Measurements from ENCODE around the gene ABLIM3. TPM values are rescaled to one million over a fixed set of nuclear protein-coding genes. Genes with fewer than 3 reads are reported as not detected.

The ABLIM3 gene
- total RNA-seq, 2 experiments from 2014 or later, result 0.21 TPM; not detected in 1

DNA sequence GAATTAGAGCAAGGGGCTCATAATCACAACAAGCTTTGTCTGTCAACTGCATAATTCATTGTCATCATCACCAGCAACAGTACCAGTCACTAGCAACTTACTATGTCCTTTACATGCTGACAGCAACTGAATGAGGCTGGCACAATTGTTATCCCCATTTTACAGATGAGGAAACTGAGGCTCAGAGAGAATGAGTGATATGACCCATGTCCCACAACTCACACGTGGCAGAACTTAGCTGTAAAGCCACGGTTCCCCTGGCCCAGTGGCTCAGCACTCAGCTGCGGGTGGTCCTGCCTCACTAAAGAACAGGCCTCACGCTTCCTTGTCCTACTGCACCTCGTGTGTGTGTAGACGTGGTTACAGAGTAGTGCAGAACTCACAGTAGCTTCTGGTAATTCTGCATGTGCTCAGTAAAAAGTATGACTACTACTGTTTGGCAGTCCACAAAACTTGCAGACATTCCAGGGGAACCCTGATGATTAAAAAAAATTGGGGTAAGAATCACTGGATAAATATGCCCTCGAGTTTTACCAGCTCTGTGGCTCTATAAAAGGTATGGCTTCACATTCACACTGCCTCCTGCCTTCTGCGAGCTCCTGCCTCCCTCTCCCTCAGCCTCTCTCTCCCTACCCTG lies 160.6 kb downstream of the ABLIM3 start:
- Mint-ChIP-seq H3K27me3 (peaks cover 9% of the 10 kb centered on the region), H3K36me3 (no peaks in the 10 kb centered on the region), H3K9me3 (ENCODE audit: low read depth) (no peaks in the 10 kb centered on the region), H3K4me1 (no peaks in the 10 kb centered on the region), H3K4me3 (no peak overlapping the region), H3K27ac (no peak overlapping the region)
- no peak for ATAC-seq
- DNase-seq, result no peak
- CTCF ChIA-PET, result no interaction called here

- Mint-ChIP-seq H3K9me3 (ENCODE audit: low read depth) (no peaks in the 10 kb centered on the region), H3K36me3 (no peaks in the 10 kb centered on the region), H3K27me3 (peaks cover 9% of the 10 kb centered on the region), H3K4me3 (no peak overlapping the region), H3K4me1 (no peaks in the 10 kb centered on the region), H3K27ac (no peak overlapping the region)
- no peak for DNase-seq
- no peak for ATAC-seq
- CTCF ChIA-PET, result no interaction called here
Observed at GRCh38 chr5:149302641-149303040, 161.3 kb downstream of the ABLIM3 start.

GRCh38 chr5:149303210-149303609 lies 161.9 kb downstream of the ABLIM3 start:
- Mint-ChIP-seq H3K9me3 (ENCODE audit: low read depth) (no peaks in the 10 kb centered on the region), H3K36me3 (no peaks in the 10 kb centered on the region), H3K4me1 (no peaks in the 10 kb centered on the region), H3K27ac (no peak overlapping the region), H3K4me3 (no peak overlapping the region), H3K27me3 (peaks cover 9% of the 10 kb centered on the region)
- DNase-seq (no peak), ATAC-seq (no peak)
- CTCF ChIA-PET, result no interaction called here

DNA sequence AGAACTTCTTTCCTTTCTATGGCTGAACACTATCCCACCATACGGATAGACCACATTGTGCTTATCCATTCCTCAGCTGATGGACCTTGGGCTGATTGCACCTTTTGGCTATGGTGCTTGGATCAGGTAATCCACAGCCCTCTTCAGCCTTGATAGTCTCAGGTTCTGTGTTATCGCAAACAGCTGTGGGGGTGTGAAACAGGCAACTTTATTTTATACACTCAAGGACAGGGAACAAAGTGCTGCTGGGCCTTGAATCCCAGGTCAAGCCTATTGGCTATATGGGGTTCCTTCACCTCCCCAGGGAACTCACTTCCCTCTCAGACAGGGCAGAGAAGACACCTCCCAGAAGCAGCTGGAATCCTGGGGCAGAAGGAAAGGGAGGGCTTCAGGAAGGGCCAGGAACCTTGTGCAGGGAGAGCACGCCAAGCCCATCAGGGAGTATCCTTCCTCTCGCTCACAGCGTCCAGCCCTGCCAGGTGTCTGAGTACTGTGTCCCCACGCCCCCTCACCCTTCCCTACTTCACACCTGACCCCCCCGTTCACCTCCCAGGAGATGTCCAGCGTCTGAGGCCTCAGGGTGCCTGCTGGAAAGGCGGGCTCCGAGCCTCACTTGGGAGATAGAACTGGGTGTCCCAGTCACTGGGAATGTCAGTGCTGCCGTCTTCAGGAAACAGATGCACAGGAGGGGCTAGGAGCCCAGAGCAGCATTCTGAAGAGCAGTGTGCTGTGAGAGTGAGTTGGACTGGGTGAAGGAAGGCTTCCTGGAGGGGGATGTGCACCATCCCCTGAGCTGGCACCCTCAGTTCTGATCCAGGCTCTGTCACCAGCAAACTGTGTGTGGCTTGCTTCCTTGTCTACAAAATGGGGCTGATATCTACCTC lies 163.1 kb downstream of the ABLIM3 start:
- Mint-ChIP-seq H3K9me3 (ENCODE audit: low read depth) (no peaks in the 10 kb centered on the region), H3K36me3 (no peaks in the 10 kb centered on the region), H3K4me1 (no peaks in the 10 kb centered on the region), H3K27me3 (peaks cover 8% of the 10 kb centered on the region), H3K27ac (no peak overlapping the region), H3K4me3 (no peak overlapping the region)
- DNase-seq, result no peak
- CTCF ChIA-PET, result interaction anchor here (1.8 kb wide), 1 partner anchor 63 kb away, joined by 4 read pairs; no protein-coding TSS in a partner anchor
- ATAC-seq, result no peak

- CTCF ChIA-PET, result interaction anchor here (1.2 to 1.9 kb wide), 4 partner anchors 8 to 133 kb away, joined by 3 to 9 read pairs (median 6); no protein-coding TSS in a partner anchor
- H3K36me3 Mint-ChIP-seq, result no peaks in the 10 kb centered on the region
- no peak for DNase-seq
- H3K27ac Mint-ChIP-seq, result no peak overlapping the region
- ATAC-seq, result no peak
- H3K27me3 Mint-ChIP-seq, result no peaks in the 10 kb centered on the region
- no peaks in the 10 kb centered on the region for H3K9me3 Mint-ChIP-seq (ENCODE audit: low read depth)
- H3K4me1 Mint-ChIP-seq, result peaks cover 3% of the 10 kb centered on the region
- H3K4me3 Mint-ChIP-seq, result no peak overlapping the region
Observed at GRCh38 chr5:149309354-149309753, 168.1 kb downstream of the ABLIM3 start.

Other genes starting within 250 kb of the ABLIM3 start
- gene SH3TC2, start 78.4 kb upstream of the ABLIM3 start, total RNA-seq, result not detected
- gene AFAP1L1, start 130.4 kb downstream of the ABLIM3 start, total RNA-seq, result not detected
- 10 to 100 TPM; 27.2 to 27.3 TPM for gene GRPEL2, start 204.0 kb downstream of the ABLIM3 start, total RNA-seq
- 10 to 100 TPM; 26.7 to 32.1 TPM for gene PCYOX1L, start 216.6 kb downstream of the ABLIM3 start, total RNA-seq
- gene IL17B, start 237.8 kb downstream of the ABLIM3 start, total RNA-seq, result not detected

All from activated CD8-positive, alpha-beta memory T cell treated with anti-CD3 and anti-CD28 coated beads, Interleukin-2, amount 10 ng/mL, durations not matched to agents 7 days and 5 days (primary cell).